A549 (cell line): ENCODE results near the gene COLEC12.

Source experiments
- EP300 ChIP-seq, 2 experiments: fragments of >200 bp; sonication (Bioruptor Twin); formaldehyde crosslinking; IDR thresholded peaks; 2 replicates in 1 of 2; 3 replicates in 1 of 2; pipeline ENCODE4 v1.6.1; 2016 to 2017
- HEYL ChIP-seq: fragments of 250-450 bp; sonication (Bioruptor Pico); IDR thresholded peaks from 2 replicates; pipeline ENCODE4 v1.8.0; 2021; ENCODE audit warnings: mild to moderate bottlenecking, moderate library complexity
- KDM5A ChIP-seq: fragments of 200-600 bp; sonication (generic); IDR thresholded peaks from 2 replicates; pipeline ENCODE4 v1.6.1; 2016; ENCODE audit warnings: antibody characterized with exemption, mild to moderate bottlenecking
- POLR2A ChIP-seq: IDR thresholded peaks from 2 replicates; pipeline ENCODE4 v1.6.1; 2012; ENCODE audit warnings: mild to moderate bottlenecking, low read length
- TF ChIP-seq, protein P1 (sequence below): fragments of 450-650 bp; IDR thresholded peaks from 2 replicates; pipeline ENCODE4 v1.6.1; 2014; ENCODE audit warnings: antibody characterized with exemption

- TF ChIP-seq KDM5A, result no peak
- TF ChIP-seq, protein P1, sequence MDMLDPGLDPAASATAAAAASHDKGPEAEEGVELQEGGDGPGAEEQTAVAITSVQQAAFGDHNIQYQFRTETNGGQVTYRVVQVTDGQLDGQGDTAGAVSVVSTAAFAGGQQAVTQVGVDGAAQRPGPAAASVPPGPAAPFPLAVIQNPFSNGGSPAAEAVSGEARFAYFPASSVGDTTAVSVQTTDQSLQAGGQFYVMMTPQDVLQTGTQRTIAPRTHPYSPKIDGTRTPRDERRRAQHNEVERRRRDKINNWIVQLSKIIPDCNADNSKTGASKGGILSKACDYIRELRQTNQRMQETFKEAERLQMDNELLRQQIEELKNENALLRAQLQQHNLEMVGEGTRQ, result no peak
- TF ChIP-seq HEYL (CRISPR knock-in tag), result no peak
- no peak for TF ChIP-seq POLR2A
- TF ChIP-seq EP300 (IDR thresholded peaks at IDR 0.05), result no peak
These were observed 153.9 kb downstream of the COLEC12 start for GRCh38 chr18:346600-346999.
